Suppressor macrophage (primary cell): ENCODE measurements around the gene EXOC3L1.

Source experiments
- DNase-seq, 4 experiments: peaks; one replicate each; pipeline ENCODE4 v3.0.0-alpha.2; 2020 to 2022

EXOC3L1 gene

DNA sequence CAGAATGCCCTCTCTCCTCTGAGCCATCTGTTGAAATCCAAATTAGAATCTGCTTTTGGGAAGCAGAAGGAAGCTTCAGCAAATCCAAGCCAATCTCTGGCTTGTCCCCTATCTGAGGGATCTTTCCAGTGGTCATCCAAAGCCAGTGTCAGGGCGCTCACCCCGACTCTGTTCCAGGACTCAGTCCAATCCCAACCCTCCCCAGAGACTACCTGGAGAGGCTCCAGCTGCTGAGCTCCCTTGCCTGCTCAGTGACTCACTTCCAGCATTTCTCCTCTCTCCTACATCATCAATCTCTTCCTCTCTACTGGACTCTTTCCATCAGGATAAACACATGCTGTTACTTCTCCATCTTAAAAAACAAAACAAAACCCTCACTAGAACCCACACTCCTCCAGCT, 8.6 kb downstream of the EXOC3L1 start:
- DNase-seq = peak in 2 of 4 experiments; percentile 29 to 47

DNA sequence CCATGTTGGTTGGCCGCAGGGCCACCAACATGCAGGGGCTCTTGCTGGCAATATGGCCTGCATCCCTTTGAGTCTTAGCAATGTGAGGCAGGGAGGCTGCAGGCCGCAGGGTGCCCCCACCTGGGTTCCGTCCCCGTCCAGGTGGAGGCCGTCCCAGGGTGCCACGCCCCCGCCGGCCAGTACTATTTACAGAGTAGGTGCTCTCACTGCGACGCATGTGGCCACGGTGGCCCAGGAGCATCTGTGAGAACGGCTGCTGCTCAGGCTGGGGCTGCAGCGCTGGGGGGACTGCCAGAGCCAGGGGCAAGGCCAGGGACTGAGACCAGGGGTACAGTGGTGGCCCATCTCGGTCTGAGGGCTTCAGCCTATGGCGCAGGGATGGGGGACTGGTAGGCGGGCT, 9.8 kb downstream of the EXOC3L1 start:
- DNase-seq = no peak

DNA sequence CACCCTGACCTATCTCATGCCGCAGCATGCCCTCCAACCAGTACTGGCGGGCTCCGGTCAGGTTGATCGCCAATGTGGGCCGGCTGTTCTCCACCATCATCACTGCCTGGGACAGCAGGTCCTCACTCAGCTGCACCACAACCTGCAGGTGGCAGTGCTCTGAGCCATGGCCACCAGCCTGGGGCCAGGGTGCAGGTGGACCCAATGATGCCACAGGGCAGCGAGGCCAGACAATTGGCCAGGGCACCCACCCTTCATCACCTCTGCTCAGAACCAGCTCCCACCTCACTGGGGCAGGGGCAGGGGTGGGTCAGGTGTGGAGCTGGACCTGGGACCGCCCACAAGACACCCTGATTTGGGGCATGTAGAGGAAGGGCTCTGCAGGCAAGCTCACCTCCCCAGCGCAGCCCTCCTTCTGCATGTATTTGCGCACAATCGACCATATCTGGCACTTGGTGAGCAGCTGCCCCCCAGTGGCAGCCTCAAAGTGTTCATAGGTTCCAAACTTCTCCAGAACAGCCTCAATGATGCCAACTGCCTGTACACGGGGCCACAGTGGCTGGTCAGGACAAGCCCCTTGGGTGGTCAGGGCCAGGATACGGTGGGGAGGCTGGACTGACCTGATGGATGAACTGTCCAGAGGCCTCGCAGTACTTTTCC, 10.4 kb downstream of the EXOC3L1 start:
- no peak for DNase-seq

DNA sequence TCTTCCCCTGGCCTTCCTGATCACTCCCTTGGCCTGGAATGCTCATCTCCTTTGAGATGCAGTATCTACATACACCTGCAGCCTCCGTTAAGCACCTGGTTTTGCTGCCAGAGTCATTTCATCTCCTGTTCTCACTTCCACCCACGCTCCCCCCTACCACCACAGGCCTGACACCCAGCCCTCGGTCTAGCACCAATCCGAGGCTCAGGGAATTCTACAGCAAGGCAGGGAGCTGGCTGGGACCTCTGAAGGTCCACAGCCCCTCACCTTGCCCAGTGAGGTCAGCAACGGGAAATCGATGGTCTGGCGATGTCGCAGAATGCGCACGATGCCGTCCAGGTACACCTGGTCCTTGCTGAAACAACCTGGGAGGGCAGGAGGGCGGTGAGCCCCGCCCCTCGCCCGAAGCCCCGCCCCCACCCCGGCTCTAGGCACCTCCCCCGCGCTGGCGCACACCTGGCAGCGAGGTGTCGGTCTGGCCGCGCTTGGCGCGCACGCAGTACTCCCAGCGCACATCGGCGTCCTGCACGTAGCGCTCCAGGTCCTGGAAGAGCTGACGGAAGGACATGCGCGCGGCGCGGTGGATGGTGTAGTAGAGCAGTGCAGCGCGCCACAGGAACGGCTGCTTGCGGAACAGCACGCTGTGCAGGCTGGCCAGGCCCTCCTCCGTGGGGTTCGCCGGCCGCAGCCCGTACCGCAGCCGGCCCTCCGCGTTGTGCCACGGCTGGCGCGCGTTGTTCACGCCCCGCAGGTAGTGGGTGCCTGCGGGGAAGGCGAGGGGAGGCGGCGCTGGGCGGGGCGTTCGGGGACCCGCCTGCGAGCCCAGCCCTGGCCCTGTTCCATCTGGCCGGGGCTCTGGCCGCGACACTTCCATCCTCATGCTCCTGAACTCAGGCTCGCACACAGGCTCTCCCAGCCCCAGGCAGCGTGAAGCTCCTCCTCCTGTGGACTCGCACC, 11.9 kb downstream of the EXOC3L1 start:
- peak; percentile 51 to 81 (median 68) for DNase-seq

DNA sequence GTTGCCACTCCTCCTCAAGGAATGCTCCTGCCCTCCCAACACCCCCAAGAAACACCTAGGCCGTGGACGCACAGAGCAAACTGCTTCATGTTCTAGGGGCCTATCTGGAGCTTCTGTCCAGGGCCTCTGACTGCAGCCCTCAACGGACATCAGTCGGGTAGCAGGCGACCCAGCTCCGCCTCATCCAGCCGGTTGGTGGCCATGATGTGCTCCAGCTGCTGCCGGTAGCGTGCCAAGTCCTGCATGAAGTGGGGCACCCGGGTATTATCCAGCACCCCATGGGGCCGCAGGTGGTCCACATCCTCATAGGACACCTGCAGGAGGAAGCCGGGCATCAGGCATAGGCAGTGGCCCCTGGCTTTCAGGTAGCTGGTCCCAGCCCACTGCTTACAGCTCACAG, 13.3 kb downstream of the EXOC3L1 start:
- DNase-seq = no peak

DNA sequence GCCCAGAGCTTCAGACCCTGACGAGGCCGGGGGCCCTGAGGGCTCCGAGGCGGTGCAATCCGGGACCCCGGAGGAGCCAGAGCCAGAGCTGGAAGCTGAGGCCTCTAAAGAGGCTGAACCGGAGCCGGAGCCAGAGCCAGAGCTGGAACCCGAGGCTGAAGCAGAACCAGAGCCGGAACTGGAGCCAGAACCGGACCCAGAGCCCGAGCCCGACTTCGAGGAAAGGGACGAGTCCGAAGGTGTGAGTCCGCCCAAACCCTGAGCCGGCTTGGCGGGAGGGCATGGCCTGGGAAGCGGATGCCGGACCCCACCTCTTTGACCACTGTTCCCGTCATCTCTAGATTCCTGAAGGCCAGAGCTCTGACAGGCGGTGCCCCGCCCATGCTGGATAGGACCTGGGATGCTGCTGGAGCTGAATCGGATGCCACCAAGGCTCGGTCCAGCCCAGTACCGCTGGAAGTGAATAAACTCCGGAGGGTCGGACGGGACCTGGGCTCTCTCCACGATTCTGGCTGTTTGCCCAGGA, 15.2 kb downstream of the EXOC3L1 start:
- no peak for DNase-seq

DNA sequence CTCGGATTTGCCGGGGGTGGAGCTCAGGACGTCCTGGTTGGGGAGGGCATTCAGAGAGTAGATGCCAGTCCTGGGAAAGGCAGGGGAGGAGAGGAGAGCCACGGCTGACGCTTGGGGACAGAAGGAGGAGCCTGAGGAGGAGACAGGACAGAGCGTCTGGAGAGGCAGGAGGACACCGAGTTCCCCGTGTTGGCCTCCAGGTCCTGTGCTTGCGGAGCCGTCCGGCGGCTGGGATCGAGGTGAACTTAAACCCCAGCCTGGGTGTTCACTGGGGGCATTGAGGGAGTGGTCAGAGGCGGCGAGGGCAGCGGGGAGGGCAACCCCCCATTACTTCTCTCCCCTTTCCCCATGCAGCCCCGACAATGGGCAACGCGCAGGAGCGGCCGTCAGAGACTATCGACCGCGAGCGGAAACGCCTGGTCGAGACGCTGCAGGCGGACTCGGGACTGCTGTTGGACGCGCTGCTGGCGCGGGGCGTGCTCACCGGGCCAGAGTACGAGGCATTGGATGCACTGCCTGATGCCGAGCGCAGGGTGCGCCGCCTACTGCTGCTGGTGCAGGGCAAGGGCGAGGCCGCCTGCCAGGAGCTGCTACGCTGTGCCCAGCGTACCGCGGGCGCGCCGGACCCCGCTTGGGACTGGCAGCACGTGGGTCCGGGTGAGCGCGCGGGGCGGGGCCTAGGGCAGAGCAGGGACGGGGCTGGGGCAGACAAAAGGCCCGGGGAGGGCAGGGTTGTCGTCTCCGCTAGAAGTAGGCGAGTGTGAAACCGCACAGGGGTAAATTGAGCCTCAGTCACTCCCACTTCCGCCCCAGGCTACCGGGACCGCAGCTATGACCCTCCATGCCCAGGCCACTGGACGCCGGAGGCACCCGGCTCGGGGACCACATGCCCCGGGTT, 15.9 kb downstream of the EXOC3L1 start:
- peak; percentile 71 to 89 (median 81) for DNase-seq

DNA sequence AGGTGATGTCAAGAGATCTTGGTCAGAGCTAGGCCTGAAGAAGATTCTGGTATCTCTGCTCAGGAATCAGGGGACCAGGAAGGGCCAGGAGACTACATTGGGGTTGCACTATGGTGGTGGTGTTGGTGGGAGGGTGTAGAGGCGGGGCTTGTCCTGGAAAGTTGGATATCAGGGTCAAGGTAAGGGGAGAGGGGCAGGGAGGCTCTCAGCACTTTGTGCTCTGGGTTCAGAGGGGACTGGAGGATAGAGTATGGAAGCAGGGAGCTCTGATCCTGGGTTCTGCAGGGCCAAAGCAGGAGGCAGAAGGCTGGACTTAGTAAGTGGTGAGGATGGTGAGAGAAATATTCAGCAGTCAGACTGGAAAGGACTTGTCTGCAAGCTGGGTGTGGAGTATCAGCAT, 16.6 kb downstream of the EXOC3L1 start:
- DNase-seq = no peak

DNA sequence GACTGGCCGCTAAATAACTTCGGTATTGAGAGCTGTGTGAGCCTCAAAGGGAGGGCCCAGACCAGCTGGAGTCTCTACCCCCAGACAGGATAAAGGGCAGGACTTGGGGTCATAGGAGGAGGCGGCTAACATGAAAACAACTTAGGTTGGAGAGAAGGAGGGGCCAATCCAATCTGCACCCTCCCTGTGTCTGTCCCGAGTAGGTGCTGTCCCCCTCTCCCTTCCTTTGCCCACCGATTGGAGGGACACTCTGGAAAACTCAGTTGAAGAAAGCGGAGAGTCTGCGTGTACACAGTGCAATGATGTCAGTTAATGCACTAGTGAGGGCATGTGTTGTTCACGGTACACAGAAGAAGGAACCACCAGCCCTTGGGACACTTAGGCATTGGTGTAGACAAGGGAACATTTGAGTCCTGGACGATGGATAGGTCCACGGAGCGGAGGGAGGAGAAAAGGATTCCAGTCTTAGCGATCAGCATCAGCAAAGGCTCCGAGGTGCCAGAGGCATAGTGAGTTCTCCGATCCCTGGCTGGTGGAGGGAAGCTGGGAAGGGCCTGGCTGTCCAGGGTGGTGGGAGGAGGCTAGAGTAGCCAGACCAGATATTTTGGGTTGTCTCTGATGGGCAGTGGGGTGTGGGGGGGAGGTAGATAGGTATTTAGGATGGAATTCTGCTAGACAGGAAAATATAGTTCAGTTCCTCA, 18.8 kb downstream of the EXOC3L1 start:
- DNase-seq = peak in 3 of 4 experiments; percentile 41 to 57 (median 46)

DNA sequence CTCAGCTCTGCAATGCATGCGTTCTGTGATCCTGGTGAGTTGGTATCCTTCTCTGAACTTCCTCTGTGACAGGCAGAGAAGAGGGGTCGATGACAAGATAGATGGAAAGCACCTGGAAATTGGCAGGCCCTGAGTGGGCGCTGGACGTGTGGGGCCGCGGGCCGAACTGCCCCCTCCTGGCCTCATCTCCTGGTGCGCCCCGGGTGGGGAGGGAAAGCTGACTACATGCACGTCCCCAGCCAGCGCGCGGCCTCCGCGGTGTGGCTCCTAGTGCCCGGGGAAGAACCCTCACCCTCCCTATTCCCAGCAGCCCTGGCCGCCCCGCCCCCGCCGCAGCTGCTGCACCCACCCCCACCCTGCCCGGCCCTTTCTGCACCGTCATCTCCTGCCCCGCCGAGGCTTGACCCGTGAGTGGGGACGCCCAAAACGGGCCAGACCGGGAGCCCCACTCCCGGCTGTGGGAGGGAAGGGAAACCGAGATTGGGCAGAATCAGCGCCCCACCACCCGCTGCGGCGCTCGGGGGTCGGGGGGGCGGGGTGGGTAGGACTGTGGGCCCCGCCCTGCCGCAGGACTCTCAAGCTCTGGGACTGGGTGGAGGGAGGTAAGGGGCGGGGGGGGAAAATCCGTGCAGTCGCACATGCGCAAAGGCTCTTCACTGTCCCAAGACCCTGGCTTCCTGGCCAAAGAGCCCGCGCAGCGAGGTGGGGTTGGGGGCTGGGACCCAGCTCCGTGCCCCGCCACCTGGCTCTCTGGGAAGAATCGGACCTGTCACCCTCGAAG, 19.6 kb downstream of the EXOC3L1 start, which contains the start of gene NOL3:
Gene NOL3 (plus strand): TSS at position 371 of the 781 bp plus-strand sequence.
- DNase-seq = peak; percentile 71 to 90 (median 84)

DNA sequence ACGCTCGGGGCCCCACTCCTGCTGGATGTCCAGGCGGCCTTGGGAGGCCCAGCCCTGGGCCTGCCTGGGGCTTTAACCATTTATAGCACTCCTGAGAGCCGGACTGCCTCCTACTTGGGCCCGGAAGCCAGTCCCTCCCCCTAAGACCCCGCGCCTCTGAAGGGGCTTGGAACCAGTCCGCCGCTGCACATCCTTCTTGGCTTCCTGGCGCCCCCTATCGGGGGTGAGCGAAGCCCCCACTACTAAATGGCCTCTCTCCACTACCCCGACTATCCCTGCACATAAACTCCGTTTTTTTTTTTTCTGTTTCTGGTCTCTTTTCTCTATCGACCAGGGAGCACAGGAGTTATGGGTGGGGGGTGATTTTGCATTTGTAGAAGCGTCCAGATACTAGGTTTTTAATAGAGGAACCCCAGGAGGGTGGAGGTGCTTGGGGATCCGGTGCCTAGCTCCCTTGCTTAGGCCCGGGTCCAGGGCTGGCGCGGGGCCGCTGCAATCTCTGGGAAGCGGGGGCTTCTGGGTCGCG, 20.2 kb downstream of the EXOC3L1 start:
- peak in 3 of 4 experiments; percentile 36 to 63 (median 60) for DNase-seq

DNA sequence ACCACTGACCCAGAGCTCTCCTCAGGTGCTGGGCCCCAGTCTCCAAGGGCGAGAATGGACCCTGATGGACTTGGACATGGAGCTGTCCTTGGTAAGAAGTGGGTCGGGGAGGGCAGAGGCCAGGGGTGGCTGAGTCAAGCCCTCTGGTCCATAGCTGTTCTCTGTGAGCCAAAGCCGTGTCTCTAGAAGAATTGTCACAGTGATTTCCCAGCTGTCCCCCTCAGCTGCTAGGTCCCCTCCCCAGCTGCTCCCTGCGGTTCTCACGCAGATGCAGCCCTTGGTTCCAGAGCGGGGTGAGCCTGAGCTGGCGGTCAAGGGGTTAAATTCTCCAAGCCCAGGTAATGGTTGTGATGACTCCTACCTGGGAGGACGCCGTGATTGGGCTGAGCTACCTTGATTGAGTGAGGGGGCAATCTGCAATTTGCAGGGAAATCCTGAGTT, 20.9 kb downstream of the EXOC3L1 start:
- no peak for DNase-seq

DNA sequence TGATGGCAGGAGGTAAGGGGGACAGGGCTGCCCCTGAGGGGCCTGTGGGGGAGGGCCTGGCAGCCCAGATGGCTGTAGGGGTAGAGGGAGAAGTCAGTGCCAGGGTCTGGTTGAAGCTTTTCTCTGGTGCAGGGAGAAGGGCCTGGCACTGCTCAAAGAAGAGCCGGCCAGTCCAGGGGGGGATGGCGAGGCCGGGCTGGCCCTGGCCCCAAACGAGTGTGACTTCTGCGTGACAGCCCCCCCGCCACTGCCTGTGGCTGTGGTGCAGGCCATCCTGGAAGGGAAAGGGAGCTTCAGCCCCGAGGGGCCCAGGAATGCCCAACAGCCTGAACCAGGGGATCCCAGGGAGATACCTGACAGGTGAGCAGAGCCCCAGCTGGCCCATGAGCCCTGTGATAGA, 22.3 kb downstream of the EXOC3L1 start:
- no peak for DNase-seq

DNA sequence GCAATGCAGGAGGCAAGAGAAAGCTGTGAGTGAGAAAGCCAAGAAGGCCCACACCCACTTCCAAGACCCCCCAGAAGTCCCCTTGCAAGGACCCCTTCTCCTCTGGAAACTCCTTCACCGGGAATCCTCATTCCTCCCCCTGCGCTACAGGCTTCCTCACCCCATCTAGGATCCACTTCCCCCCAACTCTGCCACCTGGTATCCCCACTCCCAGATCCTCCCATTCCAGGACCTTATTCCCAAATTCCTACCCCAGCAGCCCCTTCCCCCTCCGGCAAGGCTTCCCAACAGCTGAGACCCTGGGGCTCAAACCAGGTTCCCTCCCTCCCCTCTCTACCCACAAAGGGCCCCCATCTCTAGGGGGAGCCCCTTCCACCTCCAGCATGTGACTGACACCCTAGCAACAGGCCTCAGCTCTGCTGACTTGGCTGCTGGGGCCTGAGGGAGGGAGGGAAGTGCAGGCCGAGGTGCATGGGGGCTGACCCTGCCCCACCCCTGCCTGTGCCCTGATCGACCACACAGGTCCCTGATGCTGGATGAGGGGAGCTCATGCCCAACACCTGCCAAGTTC, 23.3 kb downstream of the EXOC3L1 start:
- peak in 3 of 4 experiments; percentile 25 to 45 (median 41) for DNase-seq

DNA sequence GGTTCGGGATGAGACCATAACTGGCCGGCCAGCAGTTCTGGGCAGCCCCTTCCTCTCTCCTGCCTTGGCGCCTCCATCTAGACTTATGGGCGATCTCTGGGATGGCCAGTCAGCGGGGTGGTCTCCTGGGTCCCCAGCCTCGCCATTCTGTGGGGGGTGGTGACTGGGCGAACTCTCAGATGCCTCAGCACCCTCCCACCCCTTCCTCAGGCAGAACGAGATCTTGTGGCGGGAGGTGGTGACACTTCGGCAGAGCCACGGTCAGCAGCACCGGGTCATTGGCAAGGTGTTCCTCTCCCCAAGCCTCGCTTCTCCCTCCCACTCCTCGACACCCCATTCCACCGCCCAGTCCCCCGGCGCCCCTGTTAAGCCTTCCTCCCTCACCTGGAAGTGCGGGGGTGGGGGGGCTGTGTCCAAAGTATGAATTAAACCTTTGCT, 23.8 kb downstream of the EXOC3L1 start:
- DNase-seq = peak in 1 of 4 experiments; percentile 21

DNA sequence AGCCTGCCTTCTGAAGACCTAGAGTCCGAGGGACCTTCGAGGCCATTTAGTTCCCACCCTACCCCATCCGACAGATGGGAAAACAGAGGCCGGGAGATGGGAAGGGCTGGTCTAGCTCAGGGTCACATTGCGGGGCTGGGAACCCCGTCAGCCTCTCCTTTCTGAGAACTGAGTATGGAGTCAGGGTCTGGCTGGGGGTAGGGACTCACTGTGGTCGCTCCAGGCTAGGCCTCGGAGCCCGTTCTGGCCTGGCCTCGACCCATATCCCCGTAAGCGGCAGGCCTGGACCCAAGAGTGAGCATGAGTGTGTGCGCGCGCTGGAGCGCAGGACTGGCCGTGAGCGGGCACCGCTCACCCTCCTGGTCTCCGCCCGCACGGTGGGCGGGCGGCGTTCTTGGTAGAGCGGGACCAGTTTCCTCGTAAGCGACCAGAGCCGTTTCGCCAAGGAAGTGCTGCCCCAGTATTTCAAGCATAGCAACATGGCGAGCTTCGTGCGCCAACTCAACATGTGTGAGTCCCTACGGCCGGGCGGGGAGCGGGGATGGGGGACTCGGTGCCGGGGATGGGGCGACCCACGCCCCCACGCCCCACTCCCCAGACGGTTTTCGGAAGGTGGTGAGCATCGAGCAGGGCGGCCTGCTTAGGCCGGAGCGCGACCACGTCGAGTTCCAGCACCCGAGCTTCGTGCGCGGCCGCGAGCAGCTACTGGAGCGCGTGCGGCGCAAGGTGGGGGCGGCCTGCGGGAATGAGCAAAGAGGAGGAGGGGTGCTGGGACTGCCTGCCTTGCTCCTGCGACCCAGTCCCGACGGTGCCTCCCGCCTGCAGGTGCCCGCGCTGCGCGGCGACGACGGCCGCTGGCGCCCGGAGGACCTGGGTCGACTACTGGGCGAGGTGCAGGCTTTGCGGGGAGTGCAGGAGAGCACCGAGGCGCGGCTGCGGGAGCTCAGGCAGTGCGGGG, 24.5 kb downstream of the EXOC3L1 start:
- DNase-seq = peak in 3 of 4 experiments; percentile 27 to 52 (median 36)

DNA sequence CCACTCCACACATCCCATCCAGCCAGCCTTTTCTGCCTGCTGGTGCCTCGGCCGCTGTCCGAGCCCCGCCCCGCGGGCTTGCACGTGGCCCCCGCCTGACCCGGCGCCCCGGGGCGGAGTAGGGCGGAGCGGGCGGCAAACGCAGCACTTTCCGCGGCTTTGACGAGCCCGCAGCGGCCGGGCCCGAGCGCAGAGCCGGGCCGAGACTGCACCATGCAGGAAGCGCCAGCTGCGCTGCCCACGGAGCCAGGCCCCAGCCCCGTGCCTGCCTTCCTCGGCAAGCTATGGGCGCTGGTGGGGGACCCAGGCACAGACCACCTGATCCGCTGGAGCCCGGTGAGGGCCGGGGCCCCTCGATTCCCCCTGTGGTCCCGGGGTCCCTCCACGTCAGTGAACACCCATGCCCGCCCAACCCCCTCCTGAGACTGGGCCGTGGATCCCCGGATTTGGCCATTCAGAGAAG, 25.3 kb downstream of the EXOC3L1 start, which contains the start of gene HSF4:
Gene HSF4 (plus strand): TSS at position 147 of the 463 bp plus-strand sequence. CDS start 67 bp downstream, at position 214.
- DNase-seq = peak; percentile 80 to 94 (median 88)

DNA sequence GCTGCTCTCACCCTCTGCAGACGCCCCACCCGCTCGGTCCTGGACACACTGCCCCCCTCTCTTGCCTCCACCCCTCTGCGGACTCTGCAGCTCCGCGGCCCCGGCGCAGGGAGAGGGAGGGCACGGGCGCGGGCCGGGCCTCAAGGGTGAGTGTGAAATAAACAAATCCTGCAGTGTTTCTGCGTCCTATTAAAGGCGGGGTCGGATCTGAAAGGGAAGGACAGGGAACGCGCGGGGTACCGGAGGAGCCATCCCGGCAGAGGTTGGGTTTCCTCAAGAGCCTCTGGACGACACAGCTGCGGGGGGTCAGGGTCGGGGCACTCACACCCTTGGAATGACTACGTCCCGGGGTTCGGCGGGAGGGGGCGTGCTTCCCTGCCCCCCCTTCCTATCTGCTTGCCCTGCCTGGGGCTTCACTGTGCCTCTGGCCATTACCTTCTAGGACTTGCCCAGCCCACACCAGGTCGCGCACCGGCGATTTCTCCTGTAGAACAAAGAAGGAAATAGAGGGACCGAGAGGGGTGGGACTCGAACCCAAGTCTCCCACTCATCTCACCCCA, 25.9 kb downstream of the EXOC3L1 start:
- peak in 1 of 4 experiments; percentile 34 for DNase-seq
